ENCODE data around the gene SPRED2.

Gene SPRED2

GRCh38 chr2:65273344-65273743, 159.1 kb downstream of the SPRED2 start:
- no peak for DNase-seq

GRCh38 chr2:65268957-65269356, 163.4 kb downstream of the SPRED2 start:
- DNase-seq, result no peak

- no peak for DNase-seq
Observed at GRCh38 chr2:65267008-65267407, 165.4 kb downstream of the SPRED2 start.

GRCh38 chr2:65265671-65266045, 166.7 kb downstream of the SPRED2 start:
- no peak for DNase-seq

- DNase-seq, result no peak
Observed at GRCh38 chr2:65264821-65265670, 167.4 kb downstream of the SPRED2 start.

- no peak for DNase-seq
Observed at GRCh38 chr2:65263986-65264385, 168.4 kb downstream of the SPRED2 start.

- no peak for DNase-seq
Observed at GRCh38 chr2:65263262-65263661, 169.1 kb downstream of the SPRED2 start.

GRCh38 chr2:65261676-65262075, 170.7 kb downstream of the SPRED2 start:
- no peak for DNase-seq

Data from activated effector memory CD4-positive, alpha-beta T cell treated with Interleukin-2 at 50 U/mL for 16 hours (primary cell).